Gastroesophageal sphincter (tissue), 4 donors: ENCODE measurements around the gene ITLN2. TPM values are rescaled to one million over a fixed set of nuclear protein-coding genes. Genes with fewer than 3 reads are reported as not detected.
"Not testable (repeated sequence)": the region's sequence is repeated elsewhere in the genome, so short reads cannot be mapped to it uniquely, and the experiment has no call there.

Experiments
- ATAC-seq: fragments of 150-250 bp; one replicate; pipeline ENCODE4 v1.9.1; 2016; ENCODE audit warnings: mild to moderate bottlenecking, moderate library complexity
- H3K27ac ChIP-seq, 4 donors: fragments of 200-600 bp; sonication (generic) in 3 of 4; 1 replicate in 3 of 4; 2 replicates in 1 of 4; pipeline ENCODE4 v1.5.1; 2016 to 2019
- H3K27me3 ChIP-seq: fragments of 200-600 bp; sonication (generic); one replicate; pipeline ENCODE4 v1.5.1; 2019
- H3K36me3 ChIP-seq, 2 donors: fragments of 200-600 bp; sonication (generic); one replicate each; pipeline ENCODE4 v1.5.1; 2019; ENCODE audit warnings: control low read depth in 1 of 2
- H3K4me1 ChIP-seq, 3 donors: fragments of 200-600 bp; sonication (generic); 1 replicate in 2 of 3; 2 replicates in 1 of 3; pipeline ENCODE4 v1.5.1; 2016 to 2019; ENCODE audit warnings: control low read depth in 2 of 3
- H3K4me3 ChIP-seq, 2 donors: fragments of 200-600 bp; sonication (generic); one replicate each; pipeline ENCODE4 v1.5.1; 2019; ENCODE audit warnings: mild to moderate bottlenecking in 1 of 2, moderate library complexity in 1 of 2
- H3K9me3 ChIP-seq, 3 donors: fragments of 200-600 bp; sonication (generic); one replicate each; pipeline ENCODE4 v1.5.1; 2017 to 2019; ENCODE audit warnings: control low read depth in 2 of 3
- EP300 ChIP-seq: sonication (generic); formaldehyde crosslinking; IDR thresholded peaks from one replicate; pipeline ENCODE4 v1.6.1; 2017; ENCODE audit warnings: antibody characterized with exemption, mild to moderate bottlenecking
- POLR2A ChIP-seq, 2 donors: fragments of 450-650 bp; IDR thresholded peaks; one replicate each; pipeline ENCODE4 v1.6.1; 2017; ENCODE audit warnings: antibody characterized with exemption in 2 of 2, mild to moderate bottlenecking in 2 of 2, moderate library complexity in 1 of 2
- POLR2AphosphoS5 ChIP-seq: sonication (generic); formaldehyde crosslinking; IDR thresholded peaks from one replicate; pipeline ENCODE4 v1.6.1; 2017; ENCODE audit warnings: antibody characterized with exemption
- WGBS, 2 donors: methylation state at CpG; one replicate each; pipeline ENCODE4 v1.1.5; 2018; ENCODE audit warnings: low coverage in 1 of 2; 5-methylcytosine and 5-hydroxymethylcytosine counted together
- total RNA-seq, 4 donors: library from RNA; depleted of rRNA; stranded (reverse); fragments of >200 nt; gene quantifications; one replicate each; pipeline ENCODE4 v1.1.0, GENCODE V29; 2016
- TF ChIP-seq, protein P1 (sequence below), 4 experiments: fragments of 200-600 bp in 2 of 4; fragments of 450-650 bp in 2 of 4; sonication (generic) in 1 of 4; IDR thresholded peaks; one replicate each; pipeline ENCODE4 v1.5.1; 2017 to 2019; ENCODE audit warnings: antibody characterized with exemption in 4 of 4, mild to moderate bottlenecking in 2 of 4, moderate library complexity in 2 of 4

The ITLN2 gene
- total RNA-seq, 4 donors from 2014 or later, result not detected

DNA sequence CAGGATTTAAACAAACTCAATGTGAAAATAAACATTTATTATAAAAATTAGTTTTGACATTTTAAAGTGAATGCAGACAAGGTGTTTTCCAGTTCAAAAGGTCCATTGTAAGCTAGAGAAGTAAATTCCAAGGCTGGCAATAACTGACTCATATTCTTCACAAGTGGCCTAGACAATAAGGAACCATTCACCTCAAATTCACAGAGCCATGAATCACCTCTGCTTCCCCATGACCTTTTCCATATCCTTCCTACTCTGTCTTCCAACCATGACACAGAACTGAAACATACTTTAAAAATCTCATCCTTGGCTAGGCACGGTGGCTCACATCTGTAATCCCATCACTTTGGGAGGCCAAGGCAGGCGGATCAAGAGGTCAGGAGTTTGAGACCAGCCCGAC is 41.6 kb upstream of the ITLN2 start:
- no peaks in the 10 kb centered on the region for H3K4me1 ChIP-seq
- no peak overlapping the region for H3K27ac ChIP-seq
- H3K9me3 ChIP-seq, result no peaks in the 10 kb centered on the region
- 54% methylated on average over 2 of the region's 3 CpGs; no CpG with 5 or more reads in 1 of the 2 donors for WGBS, 2 donors
- TF ChIP-seq POLR2A (IDR thresholded peaks at IDR 0.05) (no peak), POLR2AphosphoS5 (no peak), EP300 (no peak)
- TF ChIP-seq, protein P1, sequence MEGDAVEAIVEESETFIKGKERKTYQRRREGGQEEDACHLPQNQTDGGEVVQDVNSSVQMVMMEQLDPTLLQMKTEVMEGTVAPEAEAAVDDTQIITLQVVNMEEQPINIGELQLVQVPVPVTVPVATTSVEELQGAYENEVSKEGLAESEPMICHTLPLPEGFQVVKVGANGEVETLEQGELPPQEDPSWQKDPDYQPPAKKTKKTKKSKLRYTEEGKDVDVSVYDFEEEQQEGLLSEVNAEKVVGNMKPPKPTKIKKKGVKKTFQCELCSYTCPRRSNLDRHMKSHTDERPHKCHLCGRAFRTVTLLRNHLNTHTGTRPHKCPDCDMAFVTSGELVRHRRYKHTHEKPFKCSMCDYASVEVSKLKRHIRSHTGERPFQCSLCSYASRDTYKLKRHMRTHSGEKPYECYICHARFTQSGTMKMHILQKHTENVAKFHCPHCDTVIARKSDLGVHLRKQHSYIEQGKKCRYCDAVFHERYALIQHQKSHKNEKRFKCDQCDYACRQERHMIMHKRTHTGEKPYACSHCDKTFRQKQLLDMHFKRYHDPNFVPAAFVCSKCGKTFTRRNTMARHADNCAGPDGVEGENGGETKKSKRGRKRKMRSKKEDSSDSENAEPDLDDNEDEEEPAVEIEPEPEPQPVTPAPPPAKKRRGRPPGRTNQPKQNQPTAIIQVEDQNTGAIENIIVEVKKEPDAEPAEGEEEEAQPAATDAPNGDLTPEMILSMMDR (IDR thresholded peaks at IDR 0.05), result no peak
- no peak overlapping the region for H3K4me3 ChIP-seq
- H3K36me3 ChIP-seq, result peaks cover 0 to 31% of the 10 kb centered on the region in 2 donors
- no peak for ATAC-seq
- H3K27me3 ChIP-seq, result no peaks in the 10 kb centered on the region

DNA sequence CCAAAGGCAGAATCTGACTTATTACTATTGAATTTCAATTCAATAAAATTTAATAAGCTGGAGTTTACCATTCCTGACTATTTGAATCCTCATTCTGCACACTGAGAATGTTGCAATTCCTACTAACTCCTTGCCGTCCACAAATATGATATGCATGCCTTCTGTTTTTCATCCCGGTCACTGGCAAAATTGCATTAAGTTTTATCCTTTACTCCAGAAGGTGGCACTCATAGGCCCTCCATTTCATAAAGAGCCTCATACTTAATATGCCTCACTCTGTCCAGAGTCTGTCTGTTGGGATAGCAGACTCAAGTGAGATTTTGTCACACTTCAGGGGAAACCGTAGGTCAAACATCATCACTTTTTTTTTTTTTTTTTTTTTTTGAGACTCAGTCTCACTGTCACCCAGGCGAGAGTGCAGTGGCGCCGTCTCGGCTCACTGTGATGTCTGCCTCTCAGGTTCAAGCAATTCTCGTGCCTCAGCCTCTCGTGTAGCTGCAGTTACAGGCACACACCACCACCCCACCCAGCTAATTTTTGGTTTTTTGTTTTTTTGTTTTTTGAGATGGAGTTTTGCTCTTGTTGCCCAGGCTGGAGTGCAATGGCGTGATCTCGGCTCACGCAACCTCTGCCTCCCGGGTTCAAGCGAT is 39.1 kb upstream of the ITLN2 start:
- Histone ChIP-seq H3K36me3 (peaks cover 0 to 6% of the 10 kb centered on the region in 2 donors), H3K4me3 (no peak overlapping the region), H3K4me1 (peaks cover 0 to 7% (median 0%) of the 10 kb centered on the region in 3 donors), H3K9me3 (no peaks in the 10 kb centered on the region), H3K27me3 (no peaks in the 10 kb centered on the region), H3K27ac (no peak overlapping the region)
- peak; percentile 55 for ATAC-seq
- 62 to 75% methylated on average over 8 to 14 of the region's 14 CpGs for WGBS, 2 donors
- TF ChIP-seq POLR2A (IDR thresholded peaks at IDR 0.05) (no peak), EP300 (no peak), POLR2AphosphoS5 (no peak)
- TF ChIP-seq, protein P1 (IDR thresholded peaks at IDR 0.05), result no peak

DNA sequence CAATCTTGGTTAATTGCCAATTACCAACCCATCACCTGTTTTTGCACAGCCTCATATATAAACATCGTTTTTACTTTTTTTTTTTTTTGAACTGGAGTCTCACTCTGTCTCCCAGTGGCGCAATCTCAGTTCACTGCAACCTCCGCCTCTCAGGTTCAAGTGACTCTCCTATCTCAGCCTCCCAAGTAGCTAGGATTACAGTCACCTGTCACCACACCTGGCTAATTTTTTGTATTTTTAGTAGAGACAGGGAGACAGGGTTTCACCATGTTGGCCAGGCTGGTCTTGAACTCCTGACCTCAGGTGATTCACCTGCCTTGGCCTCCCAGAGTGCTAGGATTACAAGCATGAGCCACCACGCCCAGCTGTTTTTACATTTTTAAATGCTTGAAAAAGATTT is 37.4 kb upstream of the ITLN2 start:
- not testable (repeated sequence) for H3K9me3 ChIP-seq, H3K4me1 ChIP-seq, ATAC-seq, H3K4me3 ChIP-seq, H3K27ac ChIP-seq, H3K27me3 ChIP-seq, H3K36me3 ChIP-seq
- 75 to 89% methylated on average over 4 of the region's 4 CpGs for WGBS, 2 donors

DNA sequence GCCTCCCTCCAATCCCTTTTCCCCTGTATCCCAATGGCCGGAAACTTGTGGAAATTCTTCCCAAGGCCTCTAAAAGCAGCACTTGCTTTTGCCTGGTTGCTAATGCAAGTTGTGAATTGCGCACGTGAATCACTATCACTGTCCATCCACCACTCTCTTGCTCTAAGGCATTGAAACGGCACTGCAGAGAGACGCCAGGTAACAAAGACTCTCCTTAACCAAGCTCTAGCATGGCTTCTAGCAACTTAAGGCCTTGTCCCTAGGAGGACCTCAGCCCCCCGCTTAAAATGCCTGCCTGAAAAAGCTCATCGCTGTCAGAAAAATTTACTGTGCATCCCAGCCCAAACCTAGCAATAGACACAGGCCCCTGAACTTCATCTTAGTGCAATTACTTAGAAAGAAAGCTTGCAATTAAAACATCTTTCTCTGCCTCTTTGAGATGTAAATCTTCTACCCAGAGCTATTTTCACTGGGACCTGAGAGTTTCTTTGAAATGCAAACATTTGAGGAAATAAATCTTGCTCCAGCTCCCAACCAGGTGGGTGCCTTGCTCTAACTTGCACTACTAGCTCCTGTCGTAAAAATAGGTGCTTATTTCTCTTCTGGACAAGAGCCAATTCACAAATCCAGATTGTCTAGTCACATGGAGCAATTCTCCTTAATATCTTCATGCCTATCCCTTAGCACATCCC is 32.9 kb upstream of the ITLN2 start:
- Histone ChIP-seq H3K27ac (no peak overlapping the region), H3K36me3 (no peaks in the 10 kb centered on the region), H3K4me3 (no peak overlapping the region), H3K27me3 (peaks cover 9% of the 10 kb centered on the region), H3K9me3 (no peaks in the 10 kb centered on the region), H3K4me1 (peaks cover 0 to 7% (median 0%) of the 10 kb centered on the region in 3 donors)
- no peak for ATAC-seq
- 54 to 72% methylated on average over 7 of the region's 8 CpGs for WGBS, 2 donors
- TF ChIP-seq EP300 (no peak), POLR2AphosphoS5 (no peak), POLR2A (IDR thresholded peaks at IDR 0.05) (no peak)
- TF ChIP-seq, protein P1 (IDR thresholded peaks at IDR 0.05), result no peak

DNA sequence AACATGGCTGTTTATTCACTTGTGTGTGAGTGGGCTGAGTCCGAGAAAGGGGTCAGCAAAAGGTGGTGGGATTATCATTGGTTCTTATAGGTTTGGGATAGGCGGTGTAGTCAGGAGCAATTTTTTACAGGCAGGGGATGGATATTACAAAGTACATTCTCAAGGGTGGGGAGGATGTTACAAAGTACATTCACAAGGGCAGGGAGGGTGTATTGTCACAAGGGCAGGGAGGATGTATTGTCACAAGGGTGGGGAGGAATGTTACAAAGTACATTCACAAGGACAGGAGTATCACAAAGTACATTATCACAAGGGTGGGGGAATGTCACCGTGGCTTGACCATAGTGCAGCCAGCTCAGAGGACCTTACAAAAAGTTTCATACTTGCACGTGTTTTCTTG is 31.1 kb upstream of the ITLN2 start:
- no peak overlapping the region for H3K4me3 ChIP-seq
- ATAC-seq, result no peak
- no peaks in the 10 kb centered on the region for H3K36me3 ChIP-seq
- no peak overlapping the region for H3K27ac ChIP-seq
- H3K27me3 ChIP-seq, result peaks cover 27% of the 10 kb centered on the region
- TF ChIP-seq POLR2A (IDR thresholded peaks at IDR 0.05), result no peak
- no peak for TF ChIP-seq POLR2AphosphoS5
- TF ChIP-seq EP300, result no peak
- TF ChIP-seq, protein P1 (IDR thresholded peaks at IDR 0.05), result no peak
- peaks cover 0 to 19% (median 0%) of the 10 kb centered on the region in 3 donors for H3K4me1 ChIP-seq
- WGBS, 2 donors, result 80 to 85% methylated on average over 4 of the region's 4 CpGs
- H3K9me3 ChIP-seq, result no peaks in the 10 kb centered on the region
